ENCODE data around the gene MRFAP1L1.

DNA sequence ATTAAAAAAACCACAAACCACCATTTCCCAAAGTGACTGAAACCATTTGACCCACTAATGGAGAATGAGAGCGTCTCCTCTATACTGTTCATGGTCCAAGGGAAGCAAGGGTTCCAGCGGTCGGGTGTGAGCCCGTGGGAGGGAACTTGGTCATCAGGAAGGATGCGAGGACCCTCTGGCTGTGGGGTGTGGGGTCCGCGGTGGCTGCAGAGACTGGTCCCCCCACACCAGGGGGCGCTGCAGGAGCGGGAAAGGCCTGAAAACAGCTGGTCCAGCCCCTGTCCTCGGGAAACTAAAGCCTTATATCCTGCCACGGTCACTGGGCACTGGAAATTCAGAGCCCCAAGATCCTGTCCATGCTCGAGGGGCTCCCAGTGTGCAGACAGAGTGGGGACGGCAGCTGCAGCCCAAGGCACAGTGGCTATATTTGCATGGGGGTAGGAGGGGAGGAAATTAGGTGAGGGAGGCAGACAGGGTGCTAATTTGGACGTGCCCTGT lies 10.6 kb upstream of the MRFAP1L1 start:
- TF ChIP-seq, protein P1, sequence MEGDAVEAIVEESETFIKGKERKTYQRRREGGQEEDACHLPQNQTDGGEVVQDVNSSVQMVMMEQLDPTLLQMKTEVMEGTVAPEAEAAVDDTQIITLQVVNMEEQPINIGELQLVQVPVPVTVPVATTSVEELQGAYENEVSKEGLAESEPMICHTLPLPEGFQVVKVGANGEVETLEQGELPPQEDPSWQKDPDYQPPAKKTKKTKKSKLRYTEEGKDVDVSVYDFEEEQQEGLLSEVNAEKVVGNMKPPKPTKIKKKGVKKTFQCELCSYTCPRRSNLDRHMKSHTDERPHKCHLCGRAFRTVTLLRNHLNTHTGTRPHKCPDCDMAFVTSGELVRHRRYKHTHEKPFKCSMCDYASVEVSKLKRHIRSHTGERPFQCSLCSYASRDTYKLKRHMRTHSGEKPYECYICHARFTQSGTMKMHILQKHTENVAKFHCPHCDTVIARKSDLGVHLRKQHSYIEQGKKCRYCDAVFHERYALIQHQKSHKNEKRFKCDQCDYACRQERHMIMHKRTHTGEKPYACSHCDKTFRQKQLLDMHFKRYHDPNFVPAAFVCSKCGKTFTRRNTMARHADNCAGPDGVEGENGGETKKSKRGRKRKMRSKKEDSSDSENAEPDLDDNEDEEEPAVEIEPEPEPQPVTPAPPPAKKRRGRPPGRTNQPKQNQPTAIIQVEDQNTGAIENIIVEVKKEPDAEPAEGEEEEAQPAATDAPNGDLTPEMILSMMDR (IDR thresholded peaks at IDR 0.05; ENCODE audit: low read length) = peak; percentile 77
- TF ChIP-seq EZH2 (IDR thresholded peaks at IDR 0.05; ENCODE audit: borderline replicate concordance, low read length) = no peak

Data from OCI-LY1 (cell line).